Stimulated activated naive B cell treated with anti-CD40 and anti-IgM and Interleukin-4, amounts not matched to agents 10 μg/mL and 1 μg/mL and 100 μg/mL, for 72 hours (primary cell): ENCODE data around the gene SIL1.
"Not testable (repeated sequence)": the region's sequence is repeated elsewhere in the genome, so short reads cannot be mapped to it uniquely, and the experiment has no call there.

Experiments used
- ATAC-seq, 2 donors: fragments of 150-1000 bp; cut with Tn5 transposase; replicated peaks; 2 replicates each; pipeline ENCODE4 v1.10.0; 2021; ENCODE audit warnings: moderate library complexity in 1 of 2
- DNase-seq: peaks from one replicate; pipeline ENCODE4 v3.0.0; 2021
- H3K27ac Mint-ChIP-seq: one replicate; pipeline ENCODE4 v1.8.0; 2022; ENCODE audit warnings: mild to moderate bottlenecking, mixed read lengths
- H3K27me3 Mint-ChIP-seq, 2 donors: one replicate each; pipeline ENCODE4 v1.8.0; 2022; ENCODE audit warnings: mixed read lengths in 2 of 2
- H3K36me3 Mint-ChIP-seq, 2 donors: one replicate each; pipeline ENCODE4 v1.8.0; 2022; ENCODE audit warnings: mixed read lengths in 2 of 2, mild to moderate bottlenecking in 1 of 2
- H3K4me1 Mint-ChIP-seq, 2 donors: one replicate each; pipeline ENCODE4 v1.8.0; 2022; ENCODE audit warnings: mixed read lengths in 2 of 2, mild to moderate bottlenecking in 1 of 2
- H3K4me3 Mint-ChIP-seq, 2 donors: one replicate each; pipeline ENCODE4 v1.8.0; 2022; ENCODE audit warnings: mild to moderate bottlenecking in 2 of 2, mixed read lengths in 2 of 2, moderate library complexity in 1 of 2
- H3K9me3 Mint-ChIP-seq, 2 donors: one replicate each; pipeline ENCODE4 v1.8.0; 2022; ENCODE audit warnings: mixed read lengths in 2 of 2, mild to moderate bottlenecking in 1 of 2

Gene SIL1

GRCh38 chr5:139197710-139198669, at the start of gene SIL1:
Gene SIL1, minus strand, starts transcription at chr5:139198368. Its CDS starts 70,525 bp downstream, at chr5:139127843.
- Mint-ChIP-seq H3K27ac (peak within 1 kb of the TSS; percentile 96), H3K4me3 (peak within 1 kb of the TSS; percentile 94 to 96), H3K9me3 (no peaks in the 10 kb centered on the region), H3K4me1 (peaks cover 16 to 29% of the 10 kb centered on the region in 2 donors), H3K27me3 (peaks cover 4 to 5% of the 10 kb centered on the region in 2 donors), H3K36me3 (peaks cover 23 to 28% of the 10 kb centered on the region in 2 donors)
- ATAC-seq (peak; percentile 99), DNase-seq (peak; percentile 93)

- DNase-seq = peak; percentile 8
- H3K4me3 Mint-ChIP-seq = no peak overlapping the region
- no peaks in the 10 kb centered on the region for H3K9me3 Mint-ChIP-seq
- H3K4me1 Mint-ChIP-seq = peaks cover 18 to 20% of the 10 kb centered on the region in 2 donors
- H3K36me3 Mint-ChIP-seq = no peaks in the 10 kb centered on the region
- peak overlapping the region; percentile 72 for H3K27ac Mint-ChIP-seq
- ATAC-seq = peak; percentile 81 to 88
- H3K27me3 Mint-ChIP-seq = peaks cover 4 to 8% of the 10 kb centered on the region in 2 donors
Measured at GRCh38 chr5:139246394-139246793, 48.2 kb upstream of the SIL1 start.

GRCh38 chr5:139245637-139246339, 47.6 kb upstream of the SIL1 start:
- DNase-seq = no peak
- no peaks in the 10 kb centered on the region for H3K36me3 Mint-ChIP-seq
- no peaks in the 10 kb centered on the region for H3K9me3 Mint-ChIP-seq
- no peak overlapping the region for H3K27ac Mint-ChIP-seq
- peaks cover 4 to 12% of the 10 kb centered on the region in 2 donors for H3K27me3 Mint-ChIP-seq
- peaks cover 14% of the 10 kb centered on the region in 2 donors for H3K4me1 Mint-ChIP-seq
- peak in 1 of 2 donors; percentile 22 for ATAC-seq
- H3K4me3 Mint-ChIP-seq = no peak overlapping the region

GRCh38 chr5:139243425-139243970, 45.3 kb upstream of the SIL1 start:
- ATAC-seq = no peak
- H3K27me3 Mint-ChIP-seq = peaks cover 18 to 21% of the 10 kb centered on the region in 2 donors
- H3K4me3 Mint-ChIP-seq = no peak overlapping the region
- no peak for DNase-seq
- no peaks in the 10 kb centered on the region for H3K9me3 Mint-ChIP-seq
- no peak overlapping the region for H3K27ac Mint-ChIP-seq
- no peaks in the 10 kb centered on the region for H3K36me3 Mint-ChIP-seq
- H3K4me1 Mint-ChIP-seq = peaks cover 14% of the 10 kb centered on the region in 2 donors

- ATAC-seq (no peak), DNase-seq (no peak)
- H3K4me1 Mint-ChIP-seq = peaks cover 5 to 7% of the 10 kb centered on the region in 2 donors
- H3K27ac Mint-ChIP-seq = no peak overlapping the region
- H3K36me3 Mint-ChIP-seq = no peaks in the 10 kb centered on the region
- H3K27me3 Mint-ChIP-seq = peaks cover 18 to 25% of the 10 kb centered on the region in 2 donors
- no peak overlapping the region for H3K4me3 Mint-ChIP-seq
- H3K9me3 Mint-ChIP-seq = no peaks in the 10 kb centered on the region
Measured at GRCh38 chr5:139241139-139241538, 43.0 kb upstream of the SIL1 start.

- H3K27ac Mint-ChIP-seq = no peak overlapping the region
- H3K4me1 Mint-ChIP-seq = no peaks in the 10 kb centered on the region
- DNase-seq (no peak), ATAC-seq (no peak)
- H3K27me3 Mint-ChIP-seq = peaks cover 11 to 20% of the 10 kb centered on the region in 2 donors
- H3K4me3 Mint-ChIP-seq = no peak overlapping the region
- no peaks in the 10 kb centered on the region for H3K9me3 Mint-ChIP-seq
- H3K36me3 Mint-ChIP-seq = no peaks in the 10 kb centered on the region
Measured at GRCh38 chr5:139236479-139236878, 38.3 kb upstream of the SIL1 start.

- Mint-ChIP-seq H3K27me3 (no peaks in the 10 kb centered on the region), H3K27ac (no peak overlapping the region), H3K36me3 (no peaks in the 10 kb centered on the region), H3K9me3 (no peaks in the 10 kb centered on the region), H3K4me1 (no peaks in the 10 kb centered on the region), H3K4me3 (no peak overlapping the region)
- no peak for DNase-seq
- no peak for ATAC-seq
Measured at GRCh38 chr5:139232147-139232724, 34.1 kb upstream of the SIL1 start.

GRCh38 chr5:139228201-139228803, 30.1 kb upstream of the SIL1 start:
- no peak overlapping the region for H3K27ac Mint-ChIP-seq
- no peaks in the 10 kb centered on the region for H3K4me1 Mint-ChIP-seq
- no peaks in the 10 kb centered on the region for H3K36me3 Mint-ChIP-seq
- H3K9me3 Mint-ChIP-seq = no peaks in the 10 kb centered on the region
- H3K27me3 Mint-ChIP-seq = no peaks in the 10 kb centered on the region
- no peak overlapping the region for H3K4me3 Mint-ChIP-seq
- no peak for DNase-seq
- ATAC-seq = no peak

- Mint-ChIP-seq H3K27ac (no peak overlapping the region), H3K4me1 (no peaks in the 10 kb centered on the region), H3K36me3 (no peaks in the 10 kb centered on the region), H3K27me3 (peaks cover 4 to 6% of the 10 kb centered on the region in 2 donors), H3K9me3 (no peaks in the 10 kb centered on the region), H3K4me3 (no peak overlapping the region)
- DNase-seq (no peak), ATAC-seq (no peak)
Measured at GRCh38 chr5:139226131-139226530, 28.0 kb upstream of the SIL1 start.

GRCh38 chr5:139223481-139223880, 25.3 kb upstream of the SIL1 start:
- ATAC-seq = no peak
- DNase-seq = no peak
- Mint-ChIP-seq H3K27ac (no peak overlapping the region), H3K27me3 (peaks cover 4 to 6% of the 10 kb centered on the region in 2 donors), H3K4me3 (no peak overlapping the region), H3K4me1 (no peaks in the 10 kb centered on the region), H3K36me3 (no peaks in the 10 kb centered on the region), H3K9me3 (no peaks in the 10 kb centered on the region)

- Mint-ChIP-seq H3K9me3 (no peaks in the 10 kb centered on the region), H3K36me3 (no peaks in the 10 kb centered on the region), H3K27ac (no peak overlapping the region), H3K27me3 (peaks cover 4 to 6% of the 10 kb centered on the region in 2 donors), H3K4me1 (no peaks in the 10 kb centered on the region), H3K4me3 (no peak overlapping the region)
- DNase-seq (no peak), ATAC-seq (no peak)
Measured at GRCh38 chr5:139222346-139222745, 24.2 kb upstream of the SIL1 start.

GRCh38 chr5:139218038-139218437, 19.9 kb upstream of the SIL1 start:
- H3K4me3 Mint-ChIP-seq, H3K27me3 Mint-ChIP-seq, H3K4me1 Mint-ChIP-seq, H3K36me3 Mint-ChIP-seq, ATAC-seq, H3K27ac Mint-ChIP-seq, DNase-seq, H3K9me3 Mint-ChIP-seq: not testable (repeated sequence)

- no peak for DNase-seq
- Mint-ChIP-seq H3K4me1 (no peaks in the 10 kb centered on the region), H3K36me3 (no peaks in the 10 kb centered on the region), H3K4me3 (no peak overlapping the region), H3K9me3 (no peaks in the 10 kb centered on the region), H3K27ac (no peak overlapping the region), H3K27me3 (peaks cover 0 to 4% of the 10 kb centered on the region in 2 donors)
- no peak for ATAC-seq
Measured at GRCh38 chr5:139215107-139215975, 17.2 kb upstream of the SIL1 start.
